NCI-H2081 (cell line): ENCODE measurements around the gene SPOCK2.
"Not testable (repeated sequence)": the region's sequence is repeated elsewhere in the genome, so short reads cannot be mapped to it uniquely, and the experiment has no call there.

Source experiments
- DNase-seq, 2 experiments: peaks; one replicate each; lab custom pipeline; 2025; lab: John Stamatoyannopoulos, UW

Gene SPOCK2

GRCh38 chr10:72032409-72033162 is 55.8 kb downstream of the SPOCK2 start:
- DNase-seq, result not testable (repeated sequence)

- no peak for DNase-seq
Measured at GRCh38 chr10:72031706-72032105, 56.6 kb downstream of the SPOCK2 start.

GRCh38 chr10:72030762-72031543 is 57.4 kb downstream of the SPOCK2 start:
- DNase-seq, result no peak

GRCh38 chr10:72029414-72029813 is 58.9 kb downstream of the SPOCK2 start:
- no peak for DNase-seq

GRCh38 chr10:72027498-72027897 is 60.9 kb downstream of the SPOCK2 start:
- no peak for DNase-seq

GRCh38 chr10:72026278-72027111 is 61.9 kb downstream of the SPOCK2 start:
- DNase-seq, result no peak

GRCh38 chr10:72025832-72026231 is 62.5 kb downstream of the SPOCK2 start:
- no peak for DNase-seq

- DNase-seq, result no peak
Measured at GRCh38 chr10:72025400-72025799, 63.0 kb downstream of the SPOCK2 start.

- no peak for DNase-seq
Measured at GRCh38 chr10:72024596-72024995, 63.8 kb downstream of the SPOCK2 start.

- DNase-seq, result no peak
Measured at GRCh38 chr10:72022228-72022627, 66.1 kb downstream of the SPOCK2 start.

GRCh38 chr10:72020914-72021809 is 67.2 kb downstream of the SPOCK2 start:
- DNase-seq, result no peak

GRCh38 chr10:72019085-72019876 is 69.1 kb downstream of the SPOCK2 start:
- DNase-seq, result no peak

- no peak for DNase-seq
Measured at GRCh38 chr10:72016608-72017300, 71.6 kb downstream of the SPOCK2 start.

- no peak for DNase-seq
Measured at GRCh38 chr10:72015841-72016240, 72.5 kb downstream of the SPOCK2 start.

- no peak for DNase-seq
Measured at GRCh38 chr10:72014785-72015480, 73.4 kb downstream of the SPOCK2 start.

- no peak for DNase-seq
Measured at GRCh38 chr10:72014197-72014596, 74.2 kb downstream of the SPOCK2 start.

GRCh38 chr10:72013202-72013945 is 75.0 kb downstream of the SPOCK2 start:
- DNase-seq, result no peak

GRCh38 chr10:72012796-72013195 is 75.6 kb downstream of the SPOCK2 start:
- DNase-seq, result no peak
